ENCODE measurements around the gene NAPSA.
"Not testable (repeated sequence)": the region's sequence is repeated elsewhere in the genome, so short reads cannot be mapped to it uniquely, and the experiment has no call there.

NAPSA gene

DNA sequence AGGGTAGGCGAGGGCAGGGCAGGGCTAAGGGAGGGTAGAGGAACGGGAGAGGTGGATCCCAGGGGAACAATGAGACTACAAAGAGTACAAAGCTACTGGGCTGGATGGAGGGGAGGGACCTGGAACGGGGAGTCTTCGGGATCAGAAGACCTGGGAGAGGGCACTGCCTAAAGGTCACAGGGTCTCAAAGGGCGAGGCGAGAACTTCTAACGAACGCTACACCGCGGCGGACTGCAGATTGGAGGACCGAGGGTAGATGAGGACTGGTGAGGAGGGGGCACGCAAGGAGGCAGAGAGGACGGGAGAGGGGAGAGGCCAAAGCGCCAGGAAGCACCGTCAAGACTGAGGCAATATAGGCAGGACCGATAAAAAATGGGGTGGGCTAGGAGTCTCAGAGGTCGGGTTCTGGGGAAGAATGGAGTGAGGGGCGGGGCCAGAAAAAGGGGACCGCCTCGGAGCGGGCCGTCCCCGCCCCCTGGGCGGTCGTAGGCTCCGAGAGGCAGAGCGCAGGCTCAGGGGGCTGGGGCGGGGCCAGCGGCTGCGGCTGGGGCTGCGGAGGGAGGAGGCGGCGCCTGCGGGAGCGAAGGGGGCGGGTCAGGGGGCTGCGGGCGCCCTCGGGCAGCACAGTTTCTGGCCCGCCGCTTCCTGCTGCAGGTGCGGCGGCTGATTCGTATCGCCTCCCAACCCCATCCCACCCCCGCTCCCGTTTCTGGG is 34.9 kb downstream of the NAPSA start:
- no peak for DNase-seq (ENCODE audit: low read depth)

- not testable (repeated sequence) for DNase-seq (ENCODE audit: low read depth)
These were observed 35.5 kb downstream of the NAPSA start for GRCh38 chr19:50329926-50330294.

DNA sequence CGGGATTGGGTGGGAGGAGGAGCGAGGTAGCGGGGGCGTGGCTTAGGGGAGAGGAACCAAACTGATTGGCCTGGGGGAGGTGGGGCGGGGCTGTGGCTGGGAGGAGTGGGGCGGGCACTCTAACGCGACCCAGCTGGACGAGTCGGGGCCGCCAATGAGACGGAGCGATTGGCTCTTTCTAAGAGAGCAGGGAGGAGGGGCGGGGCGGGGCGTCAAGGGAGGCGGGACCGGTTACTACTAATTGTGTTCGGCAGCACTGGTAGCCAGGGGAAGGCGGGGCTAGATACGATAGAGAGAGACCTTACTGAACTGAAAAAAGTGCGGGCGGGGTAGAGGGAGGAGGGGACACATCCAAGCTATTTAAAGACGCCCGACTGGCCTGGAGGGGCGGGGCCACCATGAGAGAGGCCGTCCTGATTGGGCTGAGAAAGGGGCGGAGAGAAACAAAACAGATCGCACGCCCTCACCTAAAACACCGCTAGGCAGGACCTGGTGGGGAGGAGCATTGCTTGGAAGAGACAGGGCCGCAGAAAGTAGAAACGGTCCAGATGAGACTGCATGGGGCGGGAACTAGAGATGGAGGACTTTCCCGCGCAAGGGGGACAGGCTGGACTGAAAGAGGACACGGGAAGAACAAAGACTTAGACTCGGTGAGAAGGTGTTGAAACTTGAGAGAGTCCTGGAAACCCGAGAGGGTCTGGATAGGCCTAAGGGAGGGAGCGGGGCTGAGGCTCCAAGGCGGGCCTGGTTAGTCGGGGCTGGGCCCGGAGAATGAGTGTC is 36.1 kb downstream of the NAPSA start, which contains the start of gene KCNC3:
TSS of gene KCNC3 (minus strand) at position 232 of the 780 bp plus-strand sequence. CDS start 295 bp downstream, outside the sequence.
- peak; percentile 90 for DNase-seq (ENCODE audit: low read depth)

DNA sequence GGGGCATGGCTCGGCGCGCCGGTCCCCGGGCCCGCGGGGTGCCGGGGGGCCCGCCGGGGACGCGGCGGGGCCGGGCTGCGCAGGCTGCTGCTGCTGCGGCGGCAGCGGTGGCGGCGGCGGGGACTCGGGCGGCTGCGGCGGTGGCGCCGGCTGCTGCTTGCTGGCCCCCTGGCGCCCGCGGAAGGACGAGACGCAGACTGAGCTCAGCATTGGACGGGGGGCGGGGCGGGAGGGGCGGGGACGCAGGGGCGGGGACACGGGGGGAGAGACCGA is 36.6 kb downstream of the NAPSA start:
- DNase-seq (ENCODE audit: low read depth): no peak

DNA sequence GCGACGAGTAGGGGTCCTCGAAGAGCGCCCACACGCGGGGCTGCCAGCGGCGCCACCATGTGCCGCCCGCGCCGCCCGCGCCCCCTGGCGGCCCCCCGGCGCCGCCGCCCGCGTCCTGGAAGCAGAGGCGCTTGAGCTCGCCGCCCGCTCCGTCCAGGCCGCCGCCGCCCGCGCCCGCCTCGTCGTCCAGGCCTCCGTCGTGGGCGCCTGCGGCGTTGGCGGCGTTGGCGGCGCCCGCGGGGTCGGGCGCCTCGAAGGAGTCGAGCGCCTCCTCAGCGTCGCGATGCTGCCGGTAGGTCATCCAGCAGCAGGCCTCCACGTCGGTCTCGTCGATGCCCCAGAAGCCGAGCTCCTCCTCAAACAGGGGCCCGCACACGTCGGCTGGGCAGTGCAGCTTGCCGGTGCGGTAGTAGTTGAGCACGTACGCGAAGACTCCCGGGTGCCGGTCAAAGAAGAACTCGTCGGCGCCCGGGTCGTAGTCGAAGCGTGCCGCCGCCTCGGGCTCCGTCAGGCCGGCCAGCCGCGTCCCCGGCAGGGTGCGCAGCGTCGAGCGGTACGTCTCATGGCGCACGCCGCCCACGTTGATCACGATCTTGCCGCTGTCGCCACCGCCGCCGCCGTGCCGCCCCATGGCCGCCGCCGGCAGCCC is 37.1 kb downstream of the NAPSA start:
- no peak for DNase-seq (ENCODE audit: low read depth)

GRCh38 chr19:50327461-50328223 is 37.8 kb downstream of the NAPSA start:
- no peak for DNase-seq (ENCODE audit: low read depth)

- no peak for DNase-seq (ENCODE audit: low read depth)
These were observed 38.4 kb downstream of the NAPSA start for GRCh38 chr19:50327013-50327412.

- no peak for DNase-seq (ENCODE audit: low read depth)
These were observed 39.3 kb downstream of the NAPSA start for GRCh38 chr19:50326101-50326664.

DNA sequence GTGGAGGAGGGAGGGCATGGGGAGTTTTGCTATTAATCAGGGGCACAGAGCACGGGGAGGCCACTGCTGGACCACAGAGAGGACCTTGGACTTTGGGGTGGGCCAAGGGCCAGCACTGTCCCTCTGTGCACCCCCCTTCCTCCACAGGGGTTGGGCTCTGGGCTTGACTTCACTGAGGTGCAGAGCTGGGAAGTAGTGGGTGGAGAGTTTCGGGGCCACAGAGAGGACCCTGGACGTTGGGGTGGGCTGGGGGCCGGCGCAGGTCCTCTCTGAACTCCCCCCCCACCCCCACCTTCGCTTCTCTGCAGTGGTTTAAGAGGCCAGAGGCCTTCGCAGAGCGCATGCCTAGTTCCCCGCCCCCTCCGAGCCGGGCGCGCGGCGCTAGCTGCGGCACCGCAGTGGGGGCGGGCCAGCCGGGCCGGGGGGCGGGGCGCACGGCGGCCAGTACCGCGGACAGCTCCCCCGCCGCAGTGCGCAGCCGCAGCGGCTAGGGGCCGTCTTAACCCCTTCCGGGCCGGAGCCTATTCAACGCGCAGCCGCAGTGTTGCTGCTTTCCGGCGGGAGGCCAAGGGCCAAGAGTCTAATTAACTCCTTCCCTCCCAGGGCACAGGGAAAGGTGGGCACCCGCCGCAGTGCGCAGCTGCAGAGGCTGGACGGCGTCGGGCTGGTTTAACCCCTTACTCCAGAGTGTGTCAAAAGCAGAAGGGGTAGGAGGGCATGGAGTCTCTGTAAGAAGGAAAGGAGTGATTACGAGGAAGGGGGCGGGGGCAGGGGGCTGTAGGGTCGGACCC is 39.9 kb downstream of the NAPSA start:
- DNase-seq (ENCODE audit: low read depth): no peak

- no peak for DNase-seq (ENCODE audit: low read depth)
These were observed 41.1 kb downstream of the NAPSA start for GRCh38 chr19:50324331-50324730.

GRCh38 chr19:50323782-50324133 is 41.7 kb downstream of the NAPSA start:
- DNase-seq (ENCODE audit: low read depth): no peak

GRCh38 chr19:50322931-50323781 is 42.3 kb downstream of the NAPSA start:
- DNase-seq (ENCODE audit: low read depth): no peak

- DNase-seq (ENCODE audit: low read depth): no peak
These were observed 43.2 kb downstream of the NAPSA start for GRCh38 chr19:50322234-50322633.

DNA sequence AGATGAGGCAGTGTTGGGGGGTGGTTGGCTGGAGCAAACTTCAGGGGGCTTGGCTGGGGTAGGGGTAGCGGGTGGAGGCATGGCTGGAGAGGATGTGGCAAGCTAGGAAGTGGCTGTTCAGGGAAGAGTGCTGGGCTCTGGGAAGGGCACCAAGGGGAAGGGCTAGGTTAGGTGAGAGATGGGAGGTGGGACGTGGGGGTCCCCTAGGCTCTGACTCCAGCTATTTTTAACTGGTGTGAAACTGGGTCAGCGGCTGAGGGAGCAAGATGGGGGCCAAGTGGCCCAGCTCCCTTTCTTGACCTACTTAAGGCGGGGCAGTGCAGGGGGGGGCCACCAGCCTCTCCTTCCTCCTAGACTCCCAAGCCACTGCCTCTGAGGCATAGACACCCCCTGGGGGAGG is 43.6 kb downstream of the NAPSA start:
- DNase-seq (ENCODE audit: low read depth): no peak

DNA sequence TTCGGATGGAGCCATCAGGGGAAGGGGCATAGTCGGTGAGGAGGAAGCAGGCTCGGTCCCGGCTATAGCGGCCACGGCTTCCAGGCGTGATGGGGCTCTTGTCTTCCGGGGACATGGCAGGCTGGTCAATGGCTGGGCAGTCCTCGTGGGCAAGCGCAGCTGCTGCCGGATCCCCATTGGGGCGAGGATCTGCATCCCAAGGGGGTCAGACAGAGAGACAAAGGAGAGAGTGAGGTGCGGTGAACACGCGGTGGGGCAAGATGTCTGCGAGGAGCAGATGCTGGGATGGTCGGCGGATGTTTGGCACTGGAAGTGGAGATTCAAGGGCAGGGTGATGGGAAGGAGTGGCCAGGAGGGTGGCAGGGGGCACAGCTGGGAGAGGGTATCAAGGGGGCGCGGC is 44.8 kb downstream of the NAPSA start:
- DNase-seq (ENCODE audit: low read depth): no peak

GRCh38 chr19:50320051-50320450 is 45.4 kb downstream of the NAPSA start:
- no peak for DNase-seq (ENCODE audit: low read depth)

- no peak for DNase-seq (ENCODE audit: low read depth)
These were observed 46.3 kb downstream of the NAPSA start for GRCh38 chr19:50319156-50319555.

GRCh38 chr19:50318438-50318837 is 47.0 kb downstream of the NAPSA start:
- DNase-seq (ENCODE audit: low read depth): no peak

DNA sequence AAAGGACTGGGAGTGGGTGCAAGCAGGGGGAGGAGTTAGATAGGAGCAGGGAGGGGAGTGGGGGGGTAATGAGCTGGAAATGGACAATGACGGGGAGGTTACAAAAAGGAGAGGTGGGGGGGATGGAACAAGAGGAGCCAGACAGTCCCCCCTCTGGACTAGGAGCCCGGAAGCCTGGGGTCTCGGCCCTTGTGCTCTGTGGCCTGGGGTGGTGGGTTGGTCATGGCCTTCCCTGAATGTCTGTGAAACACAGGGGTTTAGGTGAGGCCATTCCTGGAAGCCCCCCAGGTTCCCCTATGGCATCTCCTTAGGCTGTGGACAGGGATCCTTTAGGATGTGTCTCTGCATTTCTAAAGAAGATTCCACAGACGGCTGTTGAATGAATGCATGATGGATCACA is 48.3 kb downstream of the NAPSA start:
- no peak for DNase-seq (ENCODE audit: low read depth)

DNA sequence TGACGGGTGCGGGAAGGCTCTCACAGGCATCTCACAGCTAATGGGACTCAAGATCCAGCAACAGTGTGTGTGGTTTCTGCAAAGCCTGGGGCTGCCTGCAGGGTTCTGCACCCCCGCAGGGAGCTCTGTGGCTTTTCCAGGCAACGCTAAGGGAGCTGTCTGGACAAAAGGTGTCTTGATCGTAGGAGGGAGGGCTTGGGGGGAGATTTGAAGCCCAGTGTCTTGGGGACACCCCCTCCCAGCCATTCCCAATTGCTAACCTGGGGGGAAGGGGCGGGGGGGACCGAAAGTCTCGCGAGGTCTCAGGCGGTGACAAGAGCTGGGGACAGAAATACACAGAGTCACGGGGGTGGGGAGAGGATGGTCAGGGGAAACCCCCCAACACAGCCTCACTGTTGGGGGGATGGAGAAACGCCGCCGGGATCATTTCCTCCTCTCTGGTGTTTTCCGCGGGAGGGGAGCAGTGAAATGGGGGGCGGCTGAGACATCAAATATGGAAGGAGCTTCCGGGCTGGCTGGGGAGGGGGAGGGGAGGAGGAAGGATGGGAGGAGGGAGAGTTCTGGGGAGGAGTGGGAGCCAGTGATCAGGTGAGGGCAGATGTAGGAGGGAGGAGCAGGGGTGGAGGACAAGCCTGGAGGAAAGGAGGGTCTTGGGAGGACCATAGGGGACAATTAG is 49.5 kb downstream of the NAPSA start:
- DNase-seq (ENCODE audit: low read depth): no peak

All from HS-5 (cell line).